Lower lobe of right lung (tissue), 2 donors: ENCODE results near the gene PLS1. TPM values are rescaled to one million over a fixed set of nuclear protein-coding genes. Genes with fewer than 3 reads are reported as not detected.

Experiments
- ATAC-seq, 2 donors: fragments of 200-7000 bp; cut with Tn5 transposase; one replicate each; pipeline ENCODE4 v1.9.1; 2020 to 2022; ENCODE audit warnings: mild to moderate bottlenecking in 2 of 2, moderate library complexity in 2 of 2
- DNase-seq: peaks from one replicate; pipeline ENCODE4 v3.0.0-alpha.2; 2020
- H3K27ac ChIP-seq: fragments of 200-600 bp; one replicate; pipeline ENCODE4 v1.8.0; 2022
- H3K27me3 ChIP-seq: fragments of 200-600 bp; one replicate; pipeline ENCODE4 v1.8.0; 2022; ENCODE audit warnings: low read depth
- H3K36me3 ChIP-seq: fragments of 200-600 bp; one replicate; pipeline ENCODE4 v1.8.0; 2022; ENCODE audit warnings: mild to moderate bottlenecking
- H3K4me1 ChIP-seq: fragments of 200-600 bp; one replicate; pipeline ENCODE4 v1.8.0; 2022
- H3K4me3 ChIP-seq: fragments of 200-600 bp; one replicate; pipeline ENCODE4 v1.8.0; 2022; ENCODE audit warnings: mild to moderate bottlenecking
- H3K9me3 ChIP-seq: fragments of 200-600 bp; one replicate; pipeline ENCODE4 v1.8.0; 2022
- intact Hi-C: fragments of 100-400 bp; cut with DNase I; formaldehyde crosslinking; loops from one replicate; pipeline ENCODE4 v1.11.0; 2022
- total RNA-seq: library from RNA; stranded (reverse); fragmentation: NEBNext Ultra II Directional; extraction: Animal tissue kit (Norgen Biotek cat#: 25700); gene quantifications from one replicate; pipeline ENCODE4 v1.2.1, GENCODE V29; 2021
- TF ChIP-seq, protein P1 (sequence below): fragments of 200-600 bp; IDR thresholded peaks from one replicate; pipeline ENCODE4 v1.8.0; 2022; ENCODE audit warnings: antibody characterized with exemption, mild to moderate bottlenecking
- donor health status: DM: no; HTN: yes; CAD: no; lungs with severe emphysema.

Gene PLS1
- total RNA-seq, 1 donor from 2014 or later: 23.9 TPM

DNA sequence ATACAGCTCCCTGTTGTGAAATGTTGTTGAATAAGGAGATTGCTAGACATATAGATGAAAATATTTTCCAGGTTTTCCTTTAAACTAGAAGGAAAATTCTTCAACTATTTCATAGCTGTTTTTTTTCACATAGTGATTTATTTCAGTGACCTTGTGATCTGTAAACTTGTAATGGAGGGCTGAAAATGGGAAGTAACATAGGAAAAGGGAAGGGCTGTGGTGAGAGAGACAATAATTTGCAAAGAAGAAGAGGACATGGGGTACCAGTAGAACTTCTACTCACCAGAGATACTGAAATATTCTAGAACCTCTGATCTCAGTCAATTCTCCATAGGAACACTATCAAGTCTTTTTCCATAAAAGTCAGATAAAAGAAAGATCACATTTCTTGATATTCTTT, 60.4 kb downstream of the PLS1 start:
- H3K27me3 ChIP-seq: no peaks in the 10 kb centered on the region
- intact Hi-C loops: no loop called here
- no peaks in the 10 kb centered on the region for H3K9me3 ChIP-seq
- ATAC-seq (no peak), DNase-seq (no peak)
- no peaks in the 10 kb centered on the region for H3K4me1 ChIP-seq
- TF ChIP-seq, protein P1, sequence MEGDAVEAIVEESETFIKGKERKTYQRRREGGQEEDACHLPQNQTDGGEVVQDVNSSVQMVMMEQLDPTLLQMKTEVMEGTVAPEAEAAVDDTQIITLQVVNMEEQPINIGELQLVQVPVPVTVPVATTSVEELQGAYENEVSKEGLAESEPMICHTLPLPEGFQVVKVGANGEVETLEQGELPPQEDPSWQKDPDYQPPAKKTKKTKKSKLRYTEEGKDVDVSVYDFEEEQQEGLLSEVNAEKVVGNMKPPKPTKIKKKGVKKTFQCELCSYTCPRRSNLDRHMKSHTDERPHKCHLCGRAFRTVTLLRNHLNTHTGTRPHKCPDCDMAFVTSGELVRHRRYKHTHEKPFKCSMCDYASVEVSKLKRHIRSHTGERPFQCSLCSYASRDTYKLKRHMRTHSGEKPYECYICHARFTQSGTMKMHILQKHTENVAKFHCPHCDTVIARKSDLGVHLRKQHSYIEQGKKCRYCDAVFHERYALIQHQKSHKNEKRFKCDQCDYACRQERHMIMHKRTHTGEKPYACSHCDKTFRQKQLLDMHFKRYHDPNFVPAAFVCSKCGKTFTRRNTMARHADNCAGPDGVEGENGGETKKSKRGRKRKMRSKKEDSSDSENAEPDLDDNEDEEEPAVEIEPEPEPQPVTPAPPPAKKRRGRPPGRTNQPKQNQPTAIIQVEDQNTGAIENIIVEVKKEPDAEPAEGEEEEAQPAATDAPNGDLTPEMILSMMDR: no peak
- H3K27ac ChIP-seq: no peak overlapping the region
- no peaks in the 10 kb centered on the region for H3K36me3 ChIP-seq
- H3K4me3 ChIP-seq: no peak overlapping the region

- H3K4me1 ChIP-seq: no peaks in the 10 kb centered on the region
- H3K4me3 ChIP-seq: no peak overlapping the region
- DNase-seq (no peak), ATAC-seq (no peak)
- H3K27me3 ChIP-seq: no peaks in the 10 kb centered on the region
- TF ChIP-seq, protein P1: no peak
- H3K27ac ChIP-seq: no peak overlapping the region
- H3K9me3 ChIP-seq: no peaks in the 10 kb centered on the region
- intact Hi-C loops: no loop called here
- H3K36me3 ChIP-seq: no peaks in the 10 kb centered on the region
These were observed 60.8 kb downstream of the PLS1 start for GRCh38 chr3:142657033-142657432.

DNA sequence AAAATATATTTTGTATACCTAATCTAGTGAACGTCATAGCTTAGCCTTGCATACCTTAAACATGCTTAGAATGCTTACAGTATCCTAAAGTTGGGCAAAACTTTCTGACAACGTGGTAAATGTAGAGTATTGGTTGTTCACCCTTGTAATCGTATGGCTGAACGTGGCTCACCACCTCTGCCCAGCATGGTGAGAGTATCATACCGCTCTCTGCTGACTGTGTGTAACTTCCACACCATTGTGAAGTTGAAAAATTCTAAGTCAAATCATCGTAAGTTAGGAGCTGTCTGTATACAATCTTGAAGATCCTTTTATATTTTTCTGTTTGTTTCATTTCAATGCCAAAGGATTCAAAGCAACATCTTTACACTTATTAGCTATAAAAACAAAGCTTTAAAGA, 64.2 kb downstream of the PLS1 start:
- Histone ChIP-seq H3K27ac (no peak overlapping the region), H3K4me3 (no peak overlapping the region), H3K4me1 (no peaks in the 10 kb centered on the region), H3K9me3 (no peaks in the 10 kb centered on the region), H3K36me3 (no peaks in the 10 kb centered on the region), H3K27me3 (no peaks in the 10 kb centered on the region)
- ATAC-seq (no peak), DNase-seq (no peak)
- TF ChIP-seq, protein P1: no peak
- intact Hi-C loops: no loop called here

DNA sequence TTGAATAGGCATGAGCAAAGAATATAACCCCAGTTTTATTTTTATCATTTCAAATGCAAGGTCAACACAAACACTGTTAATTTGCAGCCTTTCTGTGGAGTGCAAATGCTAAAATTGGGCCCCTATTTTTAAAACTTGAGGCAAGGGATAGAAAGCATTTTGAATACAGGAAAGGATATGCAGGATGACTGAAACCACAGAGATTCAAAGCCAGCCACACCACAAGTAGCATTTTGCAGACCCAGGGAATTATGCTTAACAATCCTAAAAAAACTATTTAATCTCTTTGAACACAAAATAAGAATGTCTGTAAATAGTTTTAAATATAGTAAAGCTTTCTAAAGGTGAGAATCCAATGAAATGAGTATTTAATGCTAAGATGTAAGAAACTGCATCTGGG, 64.7 kb downstream of the PLS1 start:
- H3K27me3 ChIP-seq: no peaks in the 10 kb centered on the region
- H3K4me1 ChIP-seq: no peaks in the 10 kb centered on the region
- intact Hi-C loops: no loop called here
- no peaks in the 10 kb centered on the region for H3K36me3 ChIP-seq
- TF ChIP-seq, protein P1: no peak
- DNase-seq (no peak), ATAC-seq (no peak)
- no peak overlapping the region for H3K27ac ChIP-seq
- H3K4me3 ChIP-seq: no peak overlapping the region
- no peaks in the 10 kb centered on the region for H3K9me3 ChIP-seq

- TF ChIP-seq, protein P1: no peak
- ATAC-seq: no peak
- intact Hi-C loops: no loop called here
- H3K27me3 ChIP-seq: no peaks in the 10 kb centered on the region
- H3K4me3 ChIP-seq: no peak overlapping the region
- no peak overlapping the region for H3K27ac ChIP-seq
- no peaks in the 10 kb centered on the region for H3K4me1 ChIP-seq
- no peak for DNase-seq
- H3K9me3 ChIP-seq: no peaks in the 10 kb centered on the region
- no peaks in the 10 kb centered on the region for H3K36me3 ChIP-seq
These were observed 67.7 kb downstream of the PLS1 start for GRCh38 chr3:142663865-142664264.

- no peak for ATAC-seq
- Histone ChIP-seq H3K9me3 (no peaks in the 10 kb centered on the region), H3K27ac (no peak overlapping the region), H3K36me3 (no peaks in the 10 kb centered on the region), H3K4me1 (no peaks in the 10 kb centered on the region), H3K4me3 (no peak overlapping the region), H3K27me3 (no peaks in the 10 kb centered on the region)
- no peak for DNase-seq
- intact Hi-C loops: no loop called here
- TF ChIP-seq, protein P1: no peak
These were observed 68.1 kb downstream of the PLS1 start for GRCh38 chr3:142664311-142664710.
